ENCODE data around the gene HOXB8.

Gene HOXB8

DNA sequence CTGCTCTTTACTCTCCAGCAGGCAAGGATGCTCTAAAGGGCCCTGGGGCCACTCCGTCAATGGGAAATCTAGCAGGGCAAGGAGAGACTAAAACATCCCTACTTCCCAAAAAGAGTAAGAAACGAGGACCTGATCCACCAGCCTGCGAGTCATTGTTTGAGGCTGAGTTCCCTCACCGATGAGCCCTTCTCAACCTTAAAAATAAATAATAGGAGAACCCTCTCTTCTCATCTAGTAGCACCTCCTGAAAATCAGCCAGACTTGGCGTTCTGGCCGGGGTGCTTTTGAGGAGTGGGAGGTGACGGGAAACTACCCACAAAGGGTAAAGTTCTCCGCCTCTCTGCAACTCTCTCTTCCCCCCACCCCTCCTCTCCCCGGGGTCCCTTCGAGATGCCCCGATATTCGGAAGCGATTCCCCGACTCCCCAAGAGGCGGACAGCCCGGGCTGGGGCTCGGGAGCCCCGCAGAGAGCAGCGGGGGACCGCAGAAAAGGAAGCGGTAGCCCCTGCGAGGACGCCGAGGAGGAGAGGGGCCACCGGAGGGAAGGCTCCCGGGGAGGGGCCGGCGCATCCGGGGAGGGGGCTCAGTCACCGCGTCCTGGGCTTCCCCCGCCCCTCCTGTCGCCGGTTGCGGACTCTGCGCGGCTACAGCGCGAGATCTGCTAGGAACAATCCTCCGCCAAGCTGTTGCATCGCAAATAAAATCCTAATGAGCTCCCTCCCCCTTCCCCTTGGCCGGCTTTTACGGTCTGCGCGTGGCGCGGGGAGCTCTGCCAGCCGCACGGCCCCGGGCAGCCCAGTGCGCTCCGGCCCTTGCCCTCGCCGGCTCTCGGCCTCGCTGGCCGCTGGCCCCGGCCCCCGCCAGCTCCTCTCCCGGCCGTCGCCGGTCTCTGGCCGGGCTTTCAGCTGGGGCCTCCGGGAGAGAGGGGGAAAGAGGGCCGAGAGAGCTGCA is 9.7 kb upstream of the HOXB8 start:
- no peak for DNase-seq (ENCODE audit: low spot score)

GRCh38 chr17:48624118-48624517 is 9.0 kb upstream of the HOXB8 start:
- DNase-seq (ENCODE audit: low spot score), result no peak

GRCh38 chr17:48623583-48623982 is 8.5 kb upstream of the HOXB8 start:
- DNase-seq (ENCODE audit: low spot score), result no peak

GRCh38 chr17:48622857-48623256 is 7.8 kb upstream of the HOXB8 start:
- no peak for DNase-seq (ENCODE audit: low spot score)

DNA sequence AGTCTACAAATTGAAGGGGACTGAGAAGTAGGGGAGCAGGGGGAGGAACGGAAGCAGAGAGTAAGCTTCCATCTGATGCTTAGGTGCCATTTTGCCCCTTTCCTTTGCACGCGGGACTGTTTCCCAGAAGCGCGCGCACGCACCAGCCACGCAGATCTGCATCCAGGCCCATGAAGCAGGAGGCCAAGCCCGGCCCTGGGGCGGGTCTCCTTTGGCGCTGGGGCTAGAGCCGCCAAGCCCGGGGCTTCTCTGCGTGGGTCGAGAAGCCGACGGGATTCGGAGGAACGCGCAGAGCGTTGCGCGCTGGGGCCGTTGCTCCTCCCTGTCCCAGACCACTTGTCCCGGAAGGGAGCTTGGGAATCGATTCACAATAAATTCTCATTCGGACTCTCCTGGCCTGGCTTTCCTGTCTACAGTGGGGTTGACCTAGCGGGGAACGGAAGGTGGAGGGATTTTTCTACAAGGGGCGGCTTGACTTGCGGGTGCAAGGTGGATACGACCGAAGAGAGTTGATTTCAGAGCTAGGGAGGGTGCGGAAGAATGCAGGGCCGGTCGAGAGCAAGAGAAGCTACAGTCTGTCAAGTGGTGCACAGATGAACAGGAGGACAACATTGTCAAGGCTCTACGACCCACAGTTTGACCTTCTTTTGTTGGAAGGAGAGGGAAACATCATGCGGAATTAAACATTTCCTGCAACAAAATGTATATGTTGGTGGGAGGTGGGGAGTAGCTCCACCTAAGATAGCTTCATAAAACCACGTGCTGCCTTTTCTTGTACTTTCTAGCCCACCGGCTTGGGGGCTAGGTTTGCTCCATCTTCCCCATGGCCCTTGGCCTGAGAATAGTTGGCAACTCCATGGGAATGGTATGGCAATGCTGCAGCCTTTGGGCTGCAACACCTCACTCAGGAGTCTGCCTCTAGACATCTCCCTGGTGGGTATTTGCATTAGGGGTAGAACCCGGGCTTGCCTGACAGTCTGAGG is 6.6 kb upstream of the HOXB8 start:
- no peak for DNase-seq (ENCODE audit: low spot score)

- DNase-seq (ENCODE audit: low spot score), result no peak
Observed at GRCh38 chr17:48620461-48621139, 5.5 kb upstream of the HOXB8 start.

DNA sequence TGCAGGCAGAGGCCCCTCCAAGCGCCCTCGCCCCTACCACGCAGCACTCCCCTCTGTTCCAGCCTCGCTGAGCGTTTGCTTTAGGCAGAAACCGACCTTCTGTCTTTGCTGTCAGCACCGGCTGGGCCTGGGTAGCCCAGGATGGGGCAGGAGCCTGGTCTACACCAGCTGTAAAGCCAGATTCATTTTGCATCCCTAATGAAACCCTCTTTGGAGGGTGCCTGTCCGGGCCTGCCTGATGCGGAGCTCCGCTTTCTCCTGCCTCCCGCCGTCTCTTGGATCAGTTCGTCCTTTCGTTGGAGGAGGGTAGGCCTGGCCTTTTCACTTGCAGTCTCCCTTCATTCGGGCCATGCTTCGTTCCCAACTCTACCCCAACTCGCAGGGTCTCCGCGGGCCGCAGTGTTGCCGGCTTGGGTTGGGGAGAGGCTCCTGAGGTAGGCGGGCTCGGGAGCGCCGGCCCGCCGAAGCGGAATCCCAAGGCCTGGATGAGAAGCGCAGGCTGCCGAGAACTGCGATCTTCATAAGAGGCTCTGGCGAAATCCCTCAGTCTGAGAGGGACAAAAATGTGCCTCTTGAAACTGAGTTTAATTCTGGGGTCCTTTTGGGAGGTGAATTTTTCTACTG is 4.8 kb upstream of the HOXB8 start:
- no peak for DNase-seq (ENCODE audit: low spot score)

- DNase-seq (ENCODE audit: low spot score), result peak; percentile 86
Observed at GRCh38 chr17:48618256-48618896, 3.3 kb upstream of the HOXB8 start.

DNA sequence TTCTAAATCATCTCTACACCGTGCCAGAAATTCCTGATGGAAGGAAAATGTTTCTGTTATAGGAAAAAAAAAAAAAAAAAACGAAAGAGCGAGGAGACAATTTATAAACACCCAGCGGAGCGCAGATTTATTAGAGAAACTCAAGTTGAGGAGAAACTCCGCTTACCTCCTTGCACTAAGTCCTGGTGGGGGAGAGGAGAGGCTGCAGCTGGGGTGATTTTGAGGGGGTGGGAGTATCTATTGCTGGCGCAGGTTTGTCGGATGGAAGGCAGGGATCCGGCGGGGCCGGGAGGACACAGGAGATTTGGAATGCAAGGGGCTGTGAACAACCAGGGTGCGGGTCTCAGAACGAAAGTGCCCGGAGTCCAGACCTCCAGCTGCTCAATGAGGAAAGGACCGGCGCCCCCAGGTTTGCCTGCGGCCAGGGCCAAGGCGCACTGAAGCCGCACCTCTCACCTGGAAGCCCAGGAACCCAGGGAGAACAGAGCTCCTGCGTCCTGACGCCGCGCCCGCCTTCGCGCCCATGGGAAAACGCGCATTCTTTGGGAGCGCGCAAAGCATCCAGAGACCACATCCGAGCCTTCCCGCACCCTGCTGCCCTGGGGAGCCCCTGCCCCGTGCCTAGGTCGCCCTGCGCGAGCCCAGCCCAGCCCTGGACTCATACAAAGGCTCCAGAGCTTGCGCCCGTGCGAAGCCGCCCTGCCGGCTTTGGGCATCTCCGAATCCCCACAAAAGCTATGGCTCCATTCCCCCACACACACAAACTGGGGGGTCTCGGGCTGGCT is 2.6 kb upstream of the HOXB8 start:
- DNase-seq (ENCODE audit: low spot score), result no peak

- DNase-seq (ENCODE audit: low spot score), result no peak
Observed at GRCh38 chr17:48616717-48617470, 1.8 kb upstream of the HOXB8 start.

- DNase-seq (ENCODE audit: low spot score), result no peak
Observed at GRCh38 chr17:48615963-48616716, 1.0 kb upstream of the HOXB8 start.

DNA sequence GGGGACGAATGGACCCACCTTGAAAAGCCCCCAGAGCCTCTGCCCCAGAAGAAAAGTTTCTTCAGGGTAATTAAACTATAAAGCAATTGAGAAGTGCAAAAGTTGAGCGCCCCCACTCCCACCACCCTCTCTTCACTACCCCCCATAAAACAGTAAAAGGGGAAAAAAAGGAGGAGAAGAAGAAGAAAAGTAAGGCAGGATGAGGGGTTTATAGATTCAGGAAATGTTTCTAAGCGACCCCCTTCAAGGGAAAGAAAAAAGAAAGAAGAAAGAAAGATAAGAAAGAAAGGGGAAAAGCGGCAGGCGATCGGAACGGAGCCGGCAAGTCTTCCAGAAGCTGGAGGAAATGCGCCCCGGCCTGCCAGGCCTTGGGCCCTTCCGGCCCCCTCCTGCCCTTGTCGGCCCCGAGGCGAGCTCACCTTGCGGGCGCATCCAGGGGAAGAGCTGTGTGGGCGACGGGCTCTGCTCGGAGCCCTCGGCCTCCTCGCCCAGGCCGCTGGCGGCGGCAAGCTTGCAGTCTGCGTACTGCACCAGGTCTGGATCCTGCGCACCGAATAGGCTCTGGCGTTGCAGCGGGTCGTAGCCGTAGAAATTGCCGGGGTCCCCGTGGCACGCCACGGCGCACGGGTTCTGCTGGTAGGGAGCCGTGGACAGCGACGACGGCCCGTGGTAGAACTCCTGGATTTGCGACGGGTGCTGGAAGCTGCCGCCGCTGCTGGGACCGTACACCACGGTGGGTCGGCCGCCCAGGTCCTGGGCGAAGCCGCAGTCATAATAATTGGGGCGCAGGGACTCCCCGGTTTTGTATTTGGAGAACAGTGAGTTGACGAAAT is 1.0 kb downstream of the HOXB8 start:
- DNase-seq (ENCODE audit: low spot score), result no peak

DNA sequence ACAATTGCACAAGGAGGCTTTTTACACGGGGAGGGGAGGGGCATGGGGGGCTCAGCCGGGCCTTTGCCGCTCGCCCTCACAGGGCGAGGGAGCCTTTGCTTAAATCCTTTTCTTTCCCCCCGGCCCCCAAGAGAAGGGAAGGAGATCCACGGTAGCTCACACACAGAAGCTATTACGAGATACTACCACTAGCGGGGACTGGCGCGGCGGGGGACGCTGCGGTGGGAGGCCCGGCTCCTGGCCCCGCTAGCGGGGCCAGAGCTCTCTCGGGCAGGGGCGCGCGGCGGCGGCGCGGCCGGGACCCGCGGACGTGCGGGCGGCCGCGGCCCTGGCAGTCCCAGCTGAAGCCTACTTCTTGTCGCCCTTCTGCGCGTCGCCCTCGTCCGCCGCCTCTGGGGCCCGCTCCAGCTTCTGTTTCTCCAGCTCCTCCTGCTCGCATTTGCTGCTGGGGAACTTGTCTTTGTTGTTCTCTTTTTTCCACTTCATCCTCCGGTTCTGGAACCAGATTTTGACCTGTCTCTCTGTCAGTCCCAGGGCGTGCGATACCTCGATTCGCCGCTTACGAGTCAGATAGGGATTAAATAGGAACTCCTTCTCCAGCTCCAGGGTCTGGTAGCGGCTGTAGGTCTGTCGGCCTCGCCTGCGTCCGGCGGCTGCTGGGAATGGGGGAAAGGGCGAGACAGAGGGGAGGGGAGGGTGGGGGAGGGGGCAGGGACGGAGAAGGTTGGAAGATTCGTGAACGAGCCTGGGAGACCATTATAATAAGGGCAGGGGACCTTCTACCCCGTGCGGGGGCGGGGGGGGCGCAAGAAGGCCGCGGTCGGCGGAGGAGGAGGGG is 2.0 kb downstream of the HOXB8 start:
- no peak for DNase-seq (ENCODE audit: low spot score)

DNA sequence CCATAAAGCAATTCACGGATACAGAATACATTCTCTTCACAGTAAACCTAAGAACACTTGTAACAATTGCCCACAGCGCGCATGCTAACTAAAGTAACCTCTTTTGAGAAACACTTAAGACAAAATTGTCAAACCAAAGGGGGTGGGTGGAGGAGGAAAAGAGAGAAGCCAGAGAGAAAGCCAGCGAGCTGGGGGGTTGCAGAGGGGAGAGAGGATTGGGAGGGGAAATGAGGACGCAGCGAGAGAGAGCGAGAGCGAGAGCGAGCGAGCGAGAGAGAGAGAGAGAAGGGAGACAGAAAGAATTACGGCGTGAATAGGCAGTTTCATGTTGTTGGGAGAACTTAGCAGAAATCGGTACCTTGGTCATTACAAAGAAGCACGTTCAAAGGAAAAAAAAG is 2.6 kb downstream of the HOXB8 start:
- DNase-seq (ENCODE audit: low spot score), result no peak

- no peak for DNase-seq (ENCODE audit: low spot score)
Observed at GRCh38 chr17:48611681-48612455, 3.2 kb downstream of the HOXB8 start.

- DNase-seq (ENCODE audit: low spot score), result no peak
Observed at GRCh38 chr17:48611213-48611612, 3.9 kb downstream of the HOXB8 start.
